ENCODE results near the gene B4GALT4. TPM values are rescaled to one million over a fixed set of nuclear protein-coding genes. Genes with fewer than 3 reads are reported as not detected.

Gene B4GALT4
- total RNA-seq, 4 donors from 2014 or later = 10.9 to 15.3 (median 14.0) TPM

DNA sequence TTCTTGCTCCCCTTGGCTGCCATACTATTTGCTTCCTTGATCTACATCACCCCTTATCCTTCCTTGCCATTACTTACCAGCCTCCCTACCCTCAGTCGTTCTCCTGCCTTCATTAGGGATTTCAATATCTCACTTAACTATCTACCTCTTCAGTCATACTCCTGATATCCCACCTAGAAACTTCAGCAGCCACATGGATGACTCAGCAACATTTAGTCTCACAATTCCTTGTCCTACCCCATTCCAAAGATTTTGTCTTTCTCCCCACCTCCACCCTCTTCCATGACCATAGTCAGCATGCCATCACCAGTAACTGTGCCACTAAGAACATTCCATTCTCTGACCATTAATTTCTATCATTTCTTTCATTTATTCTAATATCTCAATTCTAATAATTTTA is 48.9 kb downstream of the B4GALT4 start:
- TF ChIP-seq, protein P1, sequence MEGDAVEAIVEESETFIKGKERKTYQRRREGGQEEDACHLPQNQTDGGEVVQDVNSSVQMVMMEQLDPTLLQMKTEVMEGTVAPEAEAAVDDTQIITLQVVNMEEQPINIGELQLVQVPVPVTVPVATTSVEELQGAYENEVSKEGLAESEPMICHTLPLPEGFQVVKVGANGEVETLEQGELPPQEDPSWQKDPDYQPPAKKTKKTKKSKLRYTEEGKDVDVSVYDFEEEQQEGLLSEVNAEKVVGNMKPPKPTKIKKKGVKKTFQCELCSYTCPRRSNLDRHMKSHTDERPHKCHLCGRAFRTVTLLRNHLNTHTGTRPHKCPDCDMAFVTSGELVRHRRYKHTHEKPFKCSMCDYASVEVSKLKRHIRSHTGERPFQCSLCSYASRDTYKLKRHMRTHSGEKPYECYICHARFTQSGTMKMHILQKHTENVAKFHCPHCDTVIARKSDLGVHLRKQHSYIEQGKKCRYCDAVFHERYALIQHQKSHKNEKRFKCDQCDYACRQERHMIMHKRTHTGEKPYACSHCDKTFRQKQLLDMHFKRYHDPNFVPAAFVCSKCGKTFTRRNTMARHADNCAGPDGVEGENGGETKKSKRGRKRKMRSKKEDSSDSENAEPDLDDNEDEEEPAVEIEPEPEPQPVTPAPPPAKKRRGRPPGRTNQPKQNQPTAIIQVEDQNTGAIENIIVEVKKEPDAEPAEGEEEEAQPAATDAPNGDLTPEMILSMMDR (IDR thresholded peaks at IDR 0.05; ENCODE audit: low read depth) = no peak

DNA sequence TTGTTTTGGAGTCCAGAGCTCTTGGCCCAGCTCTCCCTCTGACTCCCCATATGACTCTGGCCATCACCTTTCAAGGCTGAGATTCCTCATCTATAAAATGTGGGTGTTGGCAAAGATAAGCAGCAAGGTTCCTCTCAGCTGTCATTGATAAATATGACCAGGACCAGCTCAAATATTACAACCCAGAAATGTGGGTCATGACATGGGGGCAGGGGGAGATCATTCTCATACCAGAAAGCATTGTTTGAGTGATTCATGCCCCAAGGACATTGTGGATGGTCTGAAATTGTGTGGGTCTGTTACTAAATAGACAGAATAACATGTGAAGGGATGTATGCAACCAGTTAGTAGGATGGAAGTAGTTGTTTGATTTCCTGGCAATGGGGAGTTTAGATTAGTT is 53.4 kb downstream of the B4GALT4 start:
- TF ChIP-seq, protein P1 (IDR thresholded peaks at IDR 0.05; ENCODE audit: low read depth) = no peak

DNA sequence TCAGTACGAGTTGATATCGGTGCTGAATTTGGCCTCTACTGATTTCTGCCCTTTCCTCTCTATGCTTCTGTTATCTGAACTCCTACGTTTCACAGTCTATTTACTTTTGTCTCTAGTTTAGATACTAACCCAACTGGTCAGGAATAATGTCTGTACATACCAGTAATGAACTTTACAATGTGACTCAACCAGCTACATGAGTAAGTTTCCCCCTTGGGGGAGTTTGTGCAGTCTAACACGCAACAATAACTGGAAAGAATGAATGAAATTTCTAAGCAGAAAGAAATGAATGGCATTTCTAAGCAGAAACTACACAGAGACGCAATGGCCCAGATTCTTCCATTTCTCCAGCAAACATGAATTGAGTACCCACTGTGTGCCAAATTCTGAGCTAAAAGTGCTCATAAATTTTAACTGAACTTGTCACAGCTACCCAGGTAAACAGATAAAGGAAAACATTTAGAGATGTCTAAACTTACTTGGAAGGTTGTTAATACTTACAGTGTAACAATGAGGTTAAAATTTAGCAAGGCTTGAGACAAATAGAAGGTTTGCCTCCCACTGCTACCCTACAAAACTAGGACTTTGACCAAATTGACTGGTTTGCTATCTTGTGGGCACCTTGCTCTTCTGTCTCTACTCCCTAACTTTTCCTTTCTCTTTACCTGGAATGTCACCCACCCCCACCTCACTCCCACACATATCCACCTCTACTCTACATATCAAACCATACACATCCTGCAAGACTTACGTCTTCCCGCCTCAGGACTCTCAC is 55.7 kb downstream of the B4GALT4 start:
- TF ChIP-seq, protein P1 (IDR thresholded peaks at IDR 0.05; ENCODE audit: low read depth) = no peak

DNA sequence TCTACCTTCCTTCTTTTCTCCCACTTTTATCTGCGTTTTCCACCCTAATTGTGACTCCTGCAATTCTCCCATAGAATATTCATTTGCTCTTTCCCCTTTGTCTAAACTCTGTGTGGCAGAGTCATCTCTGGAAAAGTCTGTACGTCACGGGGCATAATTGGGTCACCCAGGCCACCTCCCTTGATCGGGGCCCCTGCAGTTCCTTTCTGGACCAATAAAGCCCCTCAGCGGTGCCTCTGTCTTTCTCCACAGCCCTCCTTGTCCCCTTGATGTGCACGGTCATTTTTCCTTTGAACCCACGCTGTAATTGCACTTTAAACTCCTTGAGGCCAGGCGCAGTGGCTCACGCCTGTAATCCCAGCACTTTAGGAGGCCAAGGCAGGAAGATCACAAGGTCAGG is 56.6 kb downstream of the B4GALT4 start:
- TF ChIP-seq, protein P1 (IDR thresholded peaks at IDR 0.05; ENCODE audit: low read depth) = no peak

DNA sequence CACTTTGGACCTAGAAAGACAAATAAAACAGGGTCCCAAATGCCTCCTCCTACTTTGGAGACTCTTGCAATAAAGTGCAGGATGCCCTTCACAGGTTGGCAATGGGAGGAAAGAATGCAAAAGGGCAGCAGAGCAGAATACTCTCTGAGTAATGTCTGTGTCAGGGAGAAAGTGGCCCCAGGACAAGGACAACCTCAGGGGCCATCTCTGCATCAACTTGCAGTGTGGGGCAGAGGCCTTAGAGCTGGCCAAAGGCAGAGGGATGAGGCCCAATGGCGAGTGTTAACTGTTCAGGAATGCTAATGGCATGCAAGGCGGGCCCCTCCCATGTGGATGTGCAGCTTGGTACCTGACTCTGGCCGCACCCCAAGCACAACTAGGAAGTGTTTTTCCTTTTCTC is 58.9 kb downstream of the B4GALT4 start:
- TF ChIP-seq, protein P1 (IDR thresholded peaks at IDR 0.05; ENCODE audit: low read depth) = no peak

DNA sequence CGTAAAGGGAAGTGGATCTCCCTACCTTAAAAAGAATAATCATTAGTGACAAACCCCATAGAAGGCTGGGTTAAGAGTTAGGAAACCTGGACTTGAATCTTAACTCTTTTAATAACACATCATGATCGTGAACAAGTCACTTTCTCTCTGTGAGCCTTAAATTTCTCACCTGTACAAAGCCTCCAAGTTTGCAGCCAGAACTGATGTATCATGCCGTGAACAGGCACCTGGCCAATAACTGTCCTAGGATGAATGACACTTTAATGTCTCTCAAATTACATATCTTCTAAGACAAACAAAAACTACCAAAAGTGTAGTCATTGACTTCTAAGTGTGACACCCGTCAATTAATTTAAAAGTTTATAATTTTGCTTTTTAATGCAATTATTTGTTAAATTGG is 63.4 kb downstream of the B4GALT4 start:
- TF ChIP-seq, protein P1 (IDR thresholded peaks at IDR 0.05; ENCODE audit: low read depth) = no peak

DNA sequence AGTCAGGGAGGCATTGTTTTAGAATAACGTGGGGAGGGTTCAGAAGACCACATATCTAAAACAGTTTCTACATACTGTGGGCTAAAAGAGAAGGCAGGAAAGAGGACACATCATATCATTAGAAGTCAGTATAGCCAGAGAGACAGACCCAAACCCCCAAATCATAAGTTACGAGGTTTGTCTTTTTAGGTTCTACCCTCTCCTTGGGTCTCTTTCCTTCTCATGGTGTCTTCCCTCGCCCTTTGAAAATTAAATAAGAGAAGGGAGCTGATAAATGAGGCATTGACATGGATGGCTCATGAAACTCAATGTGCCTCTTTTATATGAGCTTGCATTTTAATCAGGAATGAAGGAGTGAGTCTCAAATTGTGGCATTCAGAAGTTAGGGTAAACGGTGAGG is 63.9 kb downstream of the B4GALT4 start:
- TF ChIP-seq, protein P1 (IDR thresholded peaks at IDR 0.05; ENCODE audit: low read depth) = no peak
